M059J (cell line): ENCODE measurements around the gene RNU6-8. TPM values are rescaled to one million over a fixed set of nuclear protein-coding genes. Genes with fewer than 3 reads are reported as not detected.

Experiments used
- DNase-seq: peaks from one replicate; pipeline ENCODE4 v3.0.0-alpha.2; 2012; ENCODE audit warnings: low read depth
- total RNA-seq: library from RNA; depleted of rRNA; stranded (reverse); fragments of >200 nt; shearing (Covaris generic); gene quantifications from 2 replicates; pipeline ENCODE4 v1.2.3, GENCODE V29; 2014; rRNA removed

Gene RNU6-8
- not detected in 2 replicates for total RNA-seq

DNA sequence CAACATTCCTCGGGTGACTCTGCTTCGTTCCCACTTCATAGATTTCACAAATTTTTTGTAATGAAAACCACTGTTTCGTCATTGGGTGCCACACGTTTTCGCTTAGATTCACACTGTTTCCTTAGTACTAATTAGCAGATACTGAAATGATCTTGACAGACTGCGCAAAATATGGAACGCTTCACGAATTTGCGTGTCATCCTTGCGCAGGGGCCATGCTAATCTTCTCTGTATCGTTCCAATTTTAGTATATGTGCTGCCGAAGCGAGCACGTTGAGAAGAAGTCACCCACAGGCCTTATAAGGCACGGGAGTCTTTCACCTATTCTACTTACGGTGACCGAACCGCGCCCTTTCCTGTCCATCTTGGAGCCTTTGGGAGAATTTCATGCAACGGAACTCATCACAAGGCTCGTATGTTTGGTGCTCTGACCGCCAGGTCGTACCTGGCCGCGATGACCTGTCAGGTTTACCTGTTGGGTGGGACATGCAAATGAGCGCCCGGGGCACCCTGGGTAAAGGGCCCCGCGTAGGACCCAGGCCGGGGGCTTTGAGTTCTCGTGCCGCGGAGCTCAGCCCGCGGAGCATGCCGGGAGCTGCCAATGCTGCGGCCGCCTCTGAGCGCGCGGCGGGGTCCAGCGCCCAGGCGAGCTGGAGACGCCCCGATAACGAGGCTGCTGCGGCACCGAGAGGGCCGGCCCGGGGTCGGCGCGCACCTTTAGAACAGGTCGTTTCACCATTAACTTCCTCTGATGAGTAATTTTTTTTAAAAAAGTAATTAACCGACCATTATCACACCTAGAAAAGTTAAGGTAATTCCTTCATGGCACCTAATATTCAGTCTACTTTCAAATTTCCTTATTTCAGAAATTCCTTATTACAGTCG is at the start of gene RNU6-8:
Gene RNU6-8 (minus strand): TSS at position 272 of the 885 bp plus-strand sequence.
- DNase-seq: peak; percentile 81

DNA sequence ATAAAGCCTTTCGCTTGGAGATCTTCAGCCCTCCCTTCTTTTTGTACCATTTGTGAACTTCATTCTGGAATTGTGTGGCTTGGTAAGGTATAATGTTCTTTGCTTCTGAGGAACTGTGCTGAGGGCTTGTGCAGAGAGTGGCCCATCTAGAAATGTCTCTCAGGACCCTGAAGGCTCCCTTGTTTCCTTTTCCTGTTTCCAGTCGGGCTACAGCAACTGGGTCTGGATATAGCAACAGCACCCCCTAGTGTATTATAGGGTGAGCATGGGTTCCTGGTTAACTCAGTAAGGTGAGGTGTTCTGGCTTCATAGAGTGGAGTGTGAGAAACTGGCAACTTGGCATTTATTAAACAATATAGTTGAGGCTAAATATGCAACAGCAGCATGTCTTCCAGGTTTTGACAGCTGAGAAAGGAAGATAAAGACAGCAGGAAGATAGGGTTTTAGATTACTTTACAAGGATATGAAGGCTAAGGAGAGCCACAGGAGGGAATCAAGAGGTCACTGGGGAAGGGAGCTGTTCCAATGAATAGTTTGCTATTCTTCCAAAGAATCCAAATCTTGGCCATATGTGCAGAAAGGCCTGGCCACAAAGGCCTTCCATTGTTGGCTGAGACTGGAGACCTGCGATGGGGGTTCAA is 49.1 kb upstream of the RNU6-8 start:
- DNase-seq: peak; percentile 71

DNA sequence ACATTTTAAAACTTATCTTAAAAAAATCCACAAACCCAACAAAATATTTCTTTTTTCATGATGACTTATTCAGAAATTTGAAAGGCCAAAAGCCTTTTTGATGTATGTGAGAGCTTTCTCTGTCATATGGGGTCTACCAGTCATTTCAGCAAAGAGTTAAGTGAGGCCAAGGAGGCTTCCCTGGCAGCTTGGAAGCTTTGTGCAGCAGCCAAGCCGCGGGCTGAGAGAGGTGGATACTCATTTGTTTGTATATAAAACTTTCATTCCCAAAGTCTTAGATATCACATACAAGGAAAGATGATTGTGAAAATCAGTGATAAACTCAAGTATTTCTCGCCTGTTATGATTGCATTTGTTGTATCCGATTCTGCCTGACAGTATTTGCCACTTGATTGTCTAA is 48.5 kb upstream of the RNU6-8 start:
- DNase-seq: no peak

DNA sequence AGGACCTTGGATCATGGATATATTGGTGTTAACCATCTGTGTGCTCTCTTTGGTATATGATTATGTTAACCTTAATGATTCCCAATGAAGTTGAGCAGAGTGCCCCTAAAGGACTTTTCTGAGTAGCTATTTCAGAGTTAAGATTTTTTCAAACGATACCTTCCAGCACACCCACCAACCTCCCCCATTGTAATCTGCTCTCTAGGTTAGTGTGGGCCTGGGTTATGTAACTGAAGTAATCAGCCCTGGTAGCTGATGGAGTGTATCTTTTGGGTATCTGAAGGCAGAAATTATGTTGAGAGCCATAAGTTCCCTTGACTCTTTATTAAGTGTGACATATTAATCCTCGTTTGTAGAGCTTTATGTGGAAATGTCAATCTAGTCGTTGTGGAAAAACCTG is 47.6 kb upstream of the RNU6-8 start:
- no peak for DNase-seq

DNA sequence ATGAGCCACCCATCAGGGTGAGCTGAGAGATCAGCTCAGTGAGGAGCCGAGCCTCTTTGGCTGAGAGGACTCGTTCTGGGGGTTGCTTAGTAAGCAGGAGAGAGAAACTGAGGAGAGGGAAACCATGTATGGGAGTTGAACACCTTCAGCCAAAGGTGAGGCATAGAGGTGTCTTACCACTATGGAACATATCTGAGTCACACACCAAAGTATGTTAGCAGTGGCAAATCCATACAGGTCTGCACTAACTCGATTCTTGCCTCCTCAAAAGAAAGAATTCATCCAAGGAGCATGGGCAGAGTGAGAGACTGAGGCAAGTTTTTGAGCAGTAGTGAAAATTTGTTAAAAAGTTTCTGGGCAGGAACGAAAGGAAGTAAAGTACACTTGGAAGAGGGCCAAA is 46.7 kb upstream of the RNU6-8 start:
- DNase-seq: no peak

DNA sequence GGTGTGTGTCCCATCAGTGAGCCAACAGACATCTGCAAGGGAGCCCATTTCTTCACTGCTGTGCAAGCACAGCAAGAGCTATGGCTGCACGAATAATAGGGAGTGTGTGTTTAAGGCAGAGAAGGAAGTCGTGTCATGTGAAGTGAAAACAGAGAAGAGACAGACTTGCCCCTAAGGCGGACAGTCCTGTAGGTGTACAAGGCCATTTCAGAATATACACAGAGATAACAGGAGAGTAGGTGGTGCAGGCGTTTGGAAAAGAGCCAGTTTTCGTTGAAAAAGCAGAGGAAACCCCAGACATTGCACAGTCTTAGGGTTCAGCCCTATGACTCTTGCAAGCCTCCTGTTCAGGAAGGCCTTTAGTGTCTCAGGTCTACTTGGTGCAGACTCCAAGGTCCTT is 46.3 kb upstream of the RNU6-8 start:
- DNase-seq: no peak

DNA sequence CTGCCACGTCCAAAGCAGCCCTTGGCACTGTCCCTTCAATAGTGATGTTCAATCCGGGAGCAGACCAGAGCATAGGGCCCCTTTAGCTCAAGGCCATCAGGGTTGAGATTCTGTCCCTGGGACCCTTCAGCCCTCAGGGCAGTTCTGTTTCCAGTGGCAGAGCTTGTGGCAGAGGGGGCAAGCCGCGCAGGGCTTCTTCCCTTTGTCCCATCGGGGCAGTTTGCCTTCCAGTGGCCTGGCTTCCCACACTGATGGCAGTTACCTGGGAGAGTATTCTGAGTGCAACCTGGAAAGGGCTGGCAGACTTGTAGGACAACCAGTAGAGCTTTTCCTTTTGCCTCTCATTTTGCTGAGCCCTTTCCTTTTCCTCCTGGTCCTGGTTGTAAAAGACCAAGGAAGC is 43.7 kb upstream of the RNU6-8 start:
- DNase-seq: no peak

DNA sequence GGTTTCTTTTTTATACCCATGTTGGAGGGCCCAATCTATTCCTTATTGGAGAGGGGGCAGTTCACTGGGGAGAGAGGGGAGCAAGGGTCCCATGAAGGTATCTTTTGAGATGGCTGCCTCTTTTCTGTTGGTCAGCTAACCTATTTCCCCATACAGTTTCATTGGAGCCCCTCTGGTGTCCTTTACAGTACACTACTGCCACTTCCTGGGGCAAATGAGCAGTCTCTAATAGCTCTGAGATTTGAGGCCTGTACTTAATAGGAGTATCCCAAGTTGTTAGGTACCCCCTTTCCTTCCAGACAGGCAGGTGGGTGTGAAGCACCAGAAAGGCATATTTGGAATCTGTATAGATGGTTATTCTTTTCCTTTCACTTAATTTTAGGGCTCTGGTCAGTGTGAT is 41.3 kb upstream of the RNU6-8 start:
- DNase-seq: peak; percentile 50

DNA sequence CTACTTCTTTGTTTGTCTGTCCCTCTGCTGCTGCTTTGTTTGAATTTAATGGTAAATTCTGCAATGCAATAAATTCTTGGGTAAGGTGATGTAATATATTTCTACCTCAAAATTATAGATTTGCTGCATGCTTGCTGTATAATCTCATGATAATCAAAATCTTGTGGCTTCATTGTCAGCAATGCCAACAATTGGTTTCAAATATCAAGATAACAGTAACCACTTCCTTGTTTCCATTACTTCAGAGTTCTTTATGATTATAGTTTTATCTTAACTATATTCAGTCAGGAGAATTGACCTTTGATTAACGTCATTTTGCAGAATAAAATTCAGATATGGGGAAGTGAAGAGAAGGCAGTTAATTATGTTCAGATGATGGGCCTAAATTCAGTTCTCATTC is 30.2 kb upstream of the RNU6-8 start:
- peak; percentile 34 for DNase-seq

DNA sequence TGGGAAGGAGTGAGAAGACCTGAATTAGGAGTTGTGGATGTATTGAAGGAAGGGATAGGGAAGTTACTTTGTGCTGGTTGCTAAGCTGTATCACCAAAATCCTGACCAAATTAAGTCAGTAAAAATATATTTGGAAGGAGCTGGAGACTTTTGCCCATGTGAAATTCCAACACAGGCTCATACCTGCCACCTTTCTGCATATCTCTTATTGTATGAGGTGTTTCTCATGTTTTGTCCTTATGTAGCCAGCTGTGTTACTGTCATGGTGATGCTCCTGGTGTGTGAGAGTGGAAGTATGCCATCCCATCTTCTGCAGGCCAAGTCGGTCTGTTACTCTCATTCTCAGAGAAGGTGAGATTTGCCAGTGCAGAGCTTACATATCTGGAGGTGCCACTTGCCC is 29.4 kb upstream of the RNU6-8 start:
- DNase-seq: no peak

DNA sequence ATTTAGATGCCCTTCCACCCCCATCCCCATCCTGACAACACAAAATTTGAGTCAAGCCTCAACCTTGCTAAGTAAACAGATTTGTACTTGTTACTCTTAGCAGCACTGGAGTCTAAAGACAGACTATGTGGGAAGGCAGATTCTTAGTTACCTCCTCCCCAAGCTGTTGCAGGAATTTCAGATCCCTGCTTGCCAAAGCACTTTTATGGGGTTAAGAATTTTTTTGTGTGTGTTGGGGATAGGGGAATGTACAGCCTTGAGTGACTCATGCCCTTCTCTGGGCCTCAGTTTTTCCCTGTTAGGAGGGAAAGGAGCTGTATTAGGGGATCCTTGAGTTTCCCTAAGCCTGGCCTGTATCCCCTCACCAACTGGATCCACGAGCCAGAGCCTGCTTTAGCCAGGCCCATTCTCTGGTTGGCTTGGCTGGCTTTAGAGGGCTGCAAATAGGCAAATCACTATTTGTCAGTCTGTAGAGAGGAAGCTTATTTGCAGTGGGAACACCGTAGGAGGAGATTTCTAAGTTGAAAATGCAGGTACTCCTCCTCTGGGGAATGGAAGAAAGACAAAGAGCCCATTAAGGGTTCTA is 27.7 kb upstream of the RNU6-8 start:
- peak; percentile 86 for DNase-seq

DNA sequence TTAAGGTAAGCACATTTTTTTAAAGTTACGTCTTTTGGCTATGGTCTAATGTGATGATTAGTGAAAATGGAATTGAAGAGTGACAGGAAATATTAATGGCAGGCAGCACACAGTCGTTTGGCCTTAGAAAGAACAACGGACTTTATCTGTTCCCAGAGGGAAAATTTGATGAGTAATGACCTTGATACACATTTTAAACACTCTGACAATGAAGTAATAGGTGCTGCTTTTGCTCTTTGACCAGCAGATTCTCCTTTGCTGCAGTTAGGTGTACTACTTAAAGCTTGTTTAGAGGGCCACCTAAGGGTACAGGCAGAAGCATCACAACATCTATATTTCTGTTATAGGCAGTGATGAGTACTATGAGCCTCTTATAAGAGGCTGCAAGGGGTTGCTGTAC is 27.1 kb upstream of the RNU6-8 start:
- DNase-seq: peak; percentile 91

DNA sequence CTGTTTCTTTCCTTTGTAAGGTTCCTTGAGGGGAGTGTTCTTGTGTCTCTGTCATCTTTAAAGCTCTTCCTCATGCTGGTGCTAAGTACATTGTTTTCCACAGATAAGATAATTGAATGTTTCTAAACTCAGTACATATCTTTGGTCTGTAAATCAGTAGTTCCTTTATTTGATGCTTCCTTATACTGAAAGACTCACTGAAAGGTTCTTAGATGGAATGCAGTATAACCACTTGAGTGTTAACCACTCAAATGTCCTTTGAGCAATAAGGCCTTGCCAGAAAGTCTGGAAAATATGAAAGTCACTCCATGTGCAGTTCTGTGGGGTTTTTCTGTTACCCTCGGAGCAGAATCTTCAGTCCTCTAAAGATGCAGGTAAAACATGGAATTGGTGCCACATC is 23.0 kb upstream of the RNU6-8 start:
- no peak for DNase-seq

DNA sequence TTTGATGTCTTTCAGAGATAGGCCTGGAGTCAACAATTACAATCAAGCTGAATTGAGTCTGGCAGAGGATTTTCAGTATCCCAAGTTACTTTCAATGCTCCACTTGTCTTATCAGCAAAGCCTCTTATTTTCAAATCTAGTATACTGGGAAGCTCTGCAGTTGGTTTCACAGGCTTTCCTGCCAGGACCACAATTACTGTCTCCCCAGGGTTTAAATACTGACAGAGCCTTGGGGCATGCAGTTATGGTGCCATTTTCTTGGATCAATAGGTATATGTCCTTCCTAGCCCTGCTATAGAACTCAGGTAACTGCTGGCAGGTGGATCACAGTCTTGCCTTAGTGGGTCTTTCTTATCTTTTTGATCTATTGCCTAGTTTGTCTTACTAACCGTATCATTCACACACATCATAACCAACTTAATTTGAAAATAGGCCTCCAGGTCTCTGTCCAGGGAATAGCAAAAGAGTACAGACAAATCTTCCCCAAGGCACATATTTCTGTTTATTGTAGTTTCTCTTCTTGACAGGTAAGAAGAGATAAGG is 22.4 kb upstream of the RNU6-8 start:
- no peak for DNase-seq

DNA sequence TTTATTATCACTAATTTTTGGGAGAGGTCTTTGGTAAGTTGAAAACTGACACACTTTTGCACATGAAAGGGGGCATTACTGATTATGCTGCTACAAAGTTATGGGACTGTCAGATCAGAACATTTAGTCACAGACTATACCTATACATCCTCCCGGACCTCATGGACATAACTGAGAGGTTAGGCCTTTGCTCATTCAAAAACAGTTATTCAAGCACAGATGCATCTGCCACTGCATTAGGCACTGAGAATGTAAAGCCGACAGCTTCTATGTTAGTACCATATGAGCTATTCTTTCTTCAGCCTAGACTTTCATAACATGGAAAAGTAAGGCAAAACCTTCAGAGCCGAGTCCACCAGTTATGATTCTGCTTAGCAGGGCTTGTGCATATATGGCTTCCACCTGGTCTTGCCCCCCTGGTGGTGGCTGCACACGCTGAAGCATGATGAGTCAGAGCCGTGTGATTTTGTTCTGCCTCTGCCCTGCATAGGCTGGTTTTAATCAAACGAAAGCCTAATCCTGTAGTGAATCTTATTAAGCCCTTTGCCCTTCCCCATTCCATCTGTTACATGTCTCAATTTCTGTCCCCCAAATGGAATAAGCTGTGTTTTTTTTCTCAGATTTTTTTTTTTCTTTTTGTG is 21.8 kb upstream of the RNU6-8 start:
- DNase-seq: peak; percentile 72

DNA sequence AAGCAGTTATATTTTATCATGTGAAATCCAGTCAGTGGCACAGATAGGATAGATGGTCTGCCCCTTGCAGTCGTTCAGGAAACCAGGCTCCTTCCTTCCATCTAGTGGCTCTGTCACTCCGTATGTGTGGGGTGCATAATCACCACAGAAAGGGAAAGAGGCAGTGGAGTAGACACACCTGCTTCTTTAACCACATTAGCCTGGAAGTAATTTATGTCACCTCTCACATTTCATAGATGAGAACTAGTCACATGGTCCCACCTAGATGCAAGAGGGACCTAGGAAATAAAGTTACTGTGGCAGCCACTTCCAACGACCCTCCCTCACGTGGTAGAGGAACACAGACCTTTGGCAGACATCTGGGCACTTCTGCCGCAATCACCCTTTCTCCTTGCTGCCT is 14.2 kb upstream of the RNU6-8 start:
- DNase-seq: no peak

DNA sequence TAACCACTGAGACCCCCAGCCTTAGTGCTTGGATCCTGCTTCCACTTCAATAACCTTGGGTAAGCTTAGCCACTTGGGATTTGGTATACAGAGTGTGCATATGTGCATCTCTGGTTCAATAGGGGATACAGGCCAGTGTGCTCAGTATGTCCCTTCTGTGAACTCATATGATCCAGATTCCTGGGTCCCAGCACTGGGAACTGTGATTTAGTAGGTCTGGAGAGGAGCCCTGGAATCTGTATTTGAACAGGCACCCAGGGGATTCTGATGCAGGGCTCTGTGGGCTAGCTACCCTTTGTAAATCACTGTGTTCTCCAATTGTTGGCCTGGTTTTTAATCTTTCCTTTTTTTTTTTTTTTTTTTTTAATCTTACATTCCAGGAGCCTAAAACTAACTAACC is 9.8 kb upstream of the RNU6-8 start:
- no peak for DNase-seq

DNA sequence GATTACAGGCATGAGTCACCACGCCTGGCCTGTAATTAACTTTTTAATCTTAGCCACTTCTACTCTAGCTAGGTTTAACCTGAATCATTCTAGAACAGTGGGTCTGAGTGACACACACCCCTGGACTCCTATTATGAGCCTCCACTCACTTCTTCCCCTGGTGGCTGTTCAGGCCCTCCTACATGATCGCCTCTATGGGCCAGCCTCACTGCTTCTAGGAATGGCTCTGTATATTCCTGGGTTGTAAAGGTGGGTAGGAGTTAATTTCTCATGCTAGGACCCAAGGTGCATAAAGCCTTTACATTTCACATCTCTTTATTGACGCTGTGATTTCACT is 8.0 kb upstream of the RNU6-8 start:
- DNase-seq: peak; percentile 31

DNA sequence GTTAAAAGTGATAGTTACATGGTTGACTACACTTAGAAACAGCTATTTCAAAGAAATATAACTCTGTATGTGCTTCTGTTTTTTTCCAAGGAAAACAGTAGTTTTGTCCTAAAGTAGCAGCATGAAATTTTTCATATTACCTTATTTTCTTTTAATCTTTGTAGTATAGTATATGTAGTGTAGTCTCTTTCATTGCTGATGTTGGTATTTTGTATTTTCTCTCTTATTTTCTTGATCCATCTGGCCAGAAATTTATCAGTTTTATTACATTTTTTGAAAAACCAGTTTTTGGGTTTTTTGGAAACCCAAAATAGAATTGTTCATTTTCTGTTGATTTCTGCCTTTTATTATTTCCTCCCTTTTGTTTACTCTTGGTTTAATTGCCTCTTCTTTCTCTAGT is 6.4 kb upstream of the RNU6-8 start:
- no peak for DNase-seq

DNA sequence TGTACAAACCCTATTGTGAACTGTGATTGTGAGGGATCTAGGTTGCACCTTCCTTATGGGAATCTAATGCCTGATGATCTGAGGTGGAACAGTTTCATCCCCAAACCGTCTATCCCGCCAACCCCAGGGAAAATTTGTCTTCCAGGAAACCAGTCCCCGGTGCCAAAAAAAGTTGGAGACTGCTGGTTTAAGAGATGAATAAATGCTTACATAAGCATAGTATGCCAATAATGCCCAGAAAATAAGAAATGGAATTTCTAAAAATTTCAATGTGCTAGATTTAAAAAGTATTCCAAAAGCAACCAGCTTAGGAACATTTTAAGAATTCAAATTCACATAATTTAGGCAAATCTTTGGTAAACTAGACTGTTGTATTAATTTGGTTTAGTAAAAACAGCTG is 5.4 kb upstream of the RNU6-8 start:
- no peak for DNase-seq

DNA sequence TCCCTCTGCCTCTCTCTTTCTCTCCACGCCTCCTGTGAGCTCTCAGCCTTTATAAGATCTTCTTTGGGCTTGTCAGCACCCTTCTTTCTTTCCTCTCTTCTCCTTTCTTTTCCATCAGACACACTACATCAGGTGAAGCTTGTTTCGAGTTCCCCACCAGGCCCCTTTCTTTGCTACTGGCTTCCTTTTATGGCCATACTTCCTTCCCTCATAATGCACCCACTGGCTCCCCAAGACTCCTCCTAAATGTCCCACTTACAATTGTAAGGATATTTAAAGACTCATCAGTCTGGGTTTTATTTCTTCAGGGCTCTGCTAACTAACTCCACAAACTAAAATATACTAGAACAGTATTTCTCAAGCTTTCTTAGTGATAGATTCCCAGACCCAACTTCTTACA is 3.5 kb upstream of the RNU6-8 start:
- no peak for DNase-seq

DNA sequence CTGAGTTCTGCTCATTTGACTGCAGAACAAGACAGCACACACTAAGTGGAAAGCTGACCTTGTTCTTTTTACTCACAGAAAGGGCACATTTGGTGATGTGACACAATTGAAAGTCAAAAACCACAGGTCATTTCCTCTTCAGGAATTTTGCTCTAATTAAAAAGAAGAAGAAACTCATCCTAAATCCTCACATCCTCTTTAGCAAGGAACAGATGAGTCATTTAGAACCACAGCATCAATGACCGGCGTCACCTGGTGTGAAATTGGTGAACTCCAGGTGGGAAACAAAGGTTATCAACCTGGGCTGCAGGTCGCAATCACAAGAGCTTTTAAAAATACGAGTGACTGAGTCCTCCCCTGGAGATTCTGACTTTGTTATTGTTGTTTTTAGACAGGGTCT is 2.9 kb upstream of the RNU6-8 start:
- DNase-seq: peak; percentile 57
